ENCODE results near the gene COX7A1.

Gene COX7A1

GRCh38 chr19:36111200-36111539 lies 41.1 kb downstream of the COX7A1 start:
- no peak for DNase-seq

- DNase-seq, result no peak
Measured at GRCh38 chr19:36110487-36111199, 41.6 kb downstream of the COX7A1 start, which contains the start of gene OVOL3. Gene OVOL3 (plus strand): TSS chr19:36111143. CDS start chr19:36111203, 60 bp downstream.

- DNase-seq, result no peak
Measured at GRCh38 chr19:36108684-36109083, 43.6 kb downstream of the COX7A1 start.

DNA sequence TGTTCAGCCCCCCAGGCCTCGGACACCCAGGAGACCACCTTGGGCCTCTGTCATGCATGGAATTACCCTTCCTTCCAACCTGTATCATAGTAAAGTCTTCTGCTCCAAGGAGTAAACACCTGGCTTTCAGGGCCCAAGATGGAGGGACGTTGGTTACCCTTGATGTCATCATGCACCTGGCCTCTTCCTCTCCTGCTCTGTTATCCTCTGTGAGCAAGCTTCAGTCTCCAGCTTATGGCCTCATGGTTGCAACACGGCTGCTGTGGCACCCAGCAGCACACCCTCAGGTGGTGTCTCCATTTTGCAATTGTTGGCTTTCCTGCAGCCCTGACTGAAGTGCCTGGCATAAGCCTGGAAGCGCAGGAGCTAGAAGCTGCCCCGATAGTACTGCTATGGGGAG lies 45.3 kb downstream of the COX7A1 start:
- DNase-seq, result no peak

- DNase-seq, result no peak
Measured at GRCh38 chr19:36106441-36106840, 45.8 kb downstream of the COX7A1 start.

DNA sequence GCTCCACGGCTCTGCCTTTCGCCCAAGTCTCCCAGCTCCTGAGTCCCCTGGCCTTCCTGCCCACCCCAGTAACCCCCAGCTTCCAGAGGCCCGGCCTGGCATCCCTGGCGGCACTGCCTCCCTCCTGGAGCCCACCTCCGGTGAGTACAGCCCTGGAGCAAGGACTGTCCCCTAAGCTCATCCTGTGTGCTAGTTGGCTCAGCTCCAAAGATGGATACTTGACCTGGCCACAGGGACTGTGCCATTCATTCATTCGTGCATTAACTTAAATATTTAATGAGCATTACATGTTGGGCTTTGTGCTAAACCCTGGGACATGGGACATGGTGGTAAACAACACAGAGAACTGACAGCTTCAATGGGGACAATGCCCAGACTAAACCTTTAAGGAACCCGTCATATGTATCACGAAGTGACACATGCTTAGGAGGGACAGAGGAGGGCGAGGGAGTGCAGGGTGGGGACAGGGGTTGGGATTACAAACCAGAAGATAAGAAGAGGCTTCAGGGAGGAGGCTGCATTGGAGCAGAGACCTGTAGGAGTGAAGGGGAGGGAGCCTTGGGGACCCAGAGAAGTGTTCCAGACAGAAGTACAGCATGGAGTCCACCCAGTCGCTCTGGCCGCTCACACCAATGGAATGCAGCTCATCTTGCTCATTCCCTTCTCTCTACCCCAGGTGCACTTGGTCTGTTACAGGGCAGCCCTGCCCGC lies 48.2 kb downstream of the COX7A1 start:
- DNase-seq, result peak; percentile 35

GRCh38 chr19:36103040-36103626 lies 49.1 kb downstream of the COX7A1 start:
- no peak for DNase-seq

- DNase-seq, result no peak
Measured at GRCh38 chr19:36101550-36102327, 50.5 kb downstream of the COX7A1 start.
